Umbilical cord (tissue), 2 donors: Measurements from ENCODE around the gene KLK7. TPM values are rescaled to one million over a fixed set of nuclear protein-coding genes. Genes with fewer than 3 reads are reported as not detected.
"Not testable (repeated sequence)": the region's sequence is repeated elsewhere in the genome, so short reads cannot be mapped to it uniquely, and the experiment has no call there.

Experiments used
- DNase-seq: peaks from one replicate; pipeline ENCODE4 v3.0.0-alpha.2; 2015; ENCODE audit warnings: low spot score
- total RNA-seq: library from RNA; depleted of rRNA; stranded (reverse); fragments of >200 nt; gene quantifications from one replicate; pipeline ENCODE4 v1.2.3, GENCODE V29; 2014; ENCODE audit warnings: low replicate concordance; ENCODE audit not compliant: insufficient read depth

KLK7 gene
- total RNA-seq, 1 donor from 2014 or later, result 0.72 TPM

DNA sequence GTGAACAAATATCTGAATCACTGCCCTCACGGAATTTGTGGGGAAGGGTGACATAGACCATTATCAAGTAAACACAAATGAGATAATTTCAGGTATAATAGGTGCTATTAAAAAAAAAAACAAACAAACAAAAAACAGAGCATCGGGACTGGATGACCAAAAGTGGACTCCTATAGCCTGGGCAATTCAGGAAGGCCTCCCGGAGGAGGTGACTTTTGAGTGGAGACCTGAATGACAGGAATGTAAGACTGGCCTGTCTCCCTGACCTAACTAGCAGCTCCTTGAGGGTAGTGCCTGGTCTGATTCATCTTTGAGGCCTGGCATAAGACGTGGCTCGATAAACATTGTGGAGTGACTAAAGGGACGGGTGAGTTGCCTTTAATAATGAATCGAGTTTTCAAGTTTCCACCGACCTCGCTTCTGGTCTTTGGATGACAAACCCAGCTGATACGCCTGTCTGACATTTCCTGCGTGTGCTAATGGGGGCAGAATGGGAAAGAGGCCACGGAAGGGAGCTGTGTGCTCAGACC lies 29.0 kb upstream of the KLK7 start:
- no peak for DNase-seq

DNA sequence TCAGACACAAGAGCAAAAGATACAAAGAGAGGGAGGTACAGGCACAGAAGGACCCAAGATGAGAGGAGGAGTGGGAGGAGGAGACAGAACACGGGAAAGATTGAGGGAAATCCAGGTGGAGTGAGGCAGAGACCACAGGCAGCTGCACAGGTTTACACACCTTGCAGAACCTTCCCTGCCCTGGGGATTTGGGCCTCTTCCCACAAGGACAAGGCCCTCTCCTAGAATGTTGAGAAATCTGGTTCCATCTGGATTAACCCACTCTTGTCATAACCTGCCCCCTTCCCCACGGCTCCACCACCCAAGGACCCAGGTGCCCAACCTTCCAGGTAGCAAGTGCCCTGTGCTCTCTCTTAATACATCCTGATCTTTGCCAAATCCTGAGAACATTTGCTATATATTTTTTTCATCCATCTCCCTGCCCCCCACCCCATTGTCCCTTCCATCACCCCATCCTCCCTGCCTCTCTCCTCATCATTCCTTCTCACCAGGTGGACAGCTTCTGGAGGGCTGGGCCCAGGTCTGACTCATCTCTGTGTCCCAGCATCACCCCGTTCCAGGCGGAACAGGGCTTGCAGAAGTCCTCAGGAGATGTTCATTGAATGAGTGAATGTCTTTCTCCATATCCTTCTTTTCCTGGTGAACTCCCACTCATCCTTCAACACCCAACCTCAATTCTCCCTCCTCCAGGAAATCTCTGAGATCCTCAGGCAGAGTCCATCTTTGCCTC lies 26.5 kb upstream of the KLK7 start:
- DNase-seq, result no peak

DNA sequence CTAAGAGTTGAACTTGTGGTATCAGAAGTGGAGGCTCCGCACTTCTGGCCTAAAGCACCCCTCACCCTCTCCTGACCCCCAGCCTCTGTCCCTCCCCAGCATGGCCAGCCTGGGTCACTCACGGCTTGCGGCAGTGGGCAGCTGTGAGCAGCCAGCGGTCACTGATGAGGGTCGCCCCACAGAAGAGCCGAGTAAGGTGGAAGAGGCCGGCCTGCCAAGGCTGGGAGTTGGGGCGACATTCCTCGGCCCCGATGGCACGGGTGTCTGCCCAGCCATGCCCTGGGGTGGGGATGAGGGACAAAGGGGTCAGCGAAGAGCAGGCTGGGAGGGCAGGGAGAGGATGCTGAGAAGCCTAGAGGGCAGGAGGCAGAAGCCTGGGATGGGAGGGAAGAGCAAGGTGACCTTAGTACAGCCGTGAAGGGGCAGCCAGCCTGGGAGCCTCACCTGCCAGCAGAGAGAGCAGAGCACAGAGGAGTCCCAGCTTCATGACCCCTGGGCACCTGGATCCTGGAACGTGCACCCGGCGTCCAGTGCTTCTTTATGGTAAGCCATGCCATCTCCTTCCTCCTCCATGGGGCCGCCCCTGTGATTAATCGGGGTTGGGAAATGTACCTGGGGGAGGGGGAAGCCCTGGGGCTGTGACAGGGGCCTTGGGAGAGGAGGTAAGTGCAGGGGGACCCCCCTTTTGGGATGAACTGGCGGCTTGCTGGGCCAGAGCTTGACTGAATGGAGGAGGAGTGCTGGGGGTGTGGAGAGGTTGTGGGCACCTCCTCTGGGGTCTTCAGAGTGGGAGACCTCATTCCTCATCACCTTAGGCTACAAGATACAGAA lies 25.6 kb upstream of the KLK7 start:
- no peak for DNase-seq

DNA sequence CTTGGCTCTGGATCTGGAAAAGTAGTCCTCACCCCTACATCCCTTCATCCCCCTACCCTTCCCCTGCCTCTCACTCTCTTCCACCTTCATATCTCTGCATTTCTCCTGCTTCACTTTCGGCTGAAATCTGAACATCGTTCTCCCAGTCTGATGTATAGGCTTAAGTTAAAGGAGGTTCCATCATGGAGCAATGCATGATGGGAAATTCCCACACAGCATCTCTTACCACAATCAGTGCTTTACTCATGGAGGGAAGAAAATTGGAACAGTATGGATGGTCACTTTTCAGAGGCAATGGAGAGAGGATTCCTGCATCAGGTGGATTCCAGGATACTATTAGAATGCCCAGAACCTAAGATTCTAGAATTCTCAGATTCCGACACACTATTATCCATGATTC lies 23.8 kb upstream of the KLK7 start:
- DNase-seq, result no peak

DNA sequence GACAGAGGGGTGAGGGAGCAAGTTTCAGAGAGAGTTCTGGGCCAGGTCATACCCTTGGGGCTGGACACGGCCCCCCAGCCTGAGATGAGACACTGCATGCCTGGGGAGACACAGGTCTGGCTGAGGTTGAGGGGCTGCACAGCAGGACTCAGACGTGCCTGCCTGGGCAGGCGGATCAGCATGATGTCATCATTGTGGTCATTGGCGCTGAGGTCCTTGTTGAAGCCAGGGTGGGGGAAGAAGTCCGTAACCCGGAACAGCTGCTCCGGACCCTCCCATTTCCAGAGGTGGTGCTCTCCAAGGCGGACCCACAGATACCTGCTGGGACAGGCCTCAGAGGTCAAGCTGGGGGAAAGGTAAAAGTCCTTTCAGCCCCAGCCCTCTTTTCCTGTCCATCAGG lies 22.7 kb upstream of the KLK7 start:
- DNase-seq, result no peak

DNA sequence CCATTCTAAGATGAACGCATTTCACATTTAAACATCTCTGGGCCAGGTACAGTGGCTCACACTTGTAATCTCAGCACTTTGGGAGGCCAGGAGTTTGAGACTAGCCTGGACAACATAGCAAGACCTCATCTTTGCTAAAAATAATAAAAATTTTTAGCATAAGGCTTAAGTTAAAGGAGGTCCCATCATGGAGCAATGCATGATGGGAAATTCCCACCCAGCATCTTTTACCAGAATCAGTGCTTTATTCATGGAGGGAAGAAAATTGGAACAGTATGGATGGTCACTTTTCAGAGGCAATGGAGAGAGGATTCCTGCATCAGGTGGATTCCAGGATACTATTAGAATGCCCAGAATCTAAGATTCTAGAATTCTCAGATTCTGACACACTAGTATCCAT lies 21.5 kb upstream of the KLK7 start:
- DNase-seq, result no peak

DNA sequence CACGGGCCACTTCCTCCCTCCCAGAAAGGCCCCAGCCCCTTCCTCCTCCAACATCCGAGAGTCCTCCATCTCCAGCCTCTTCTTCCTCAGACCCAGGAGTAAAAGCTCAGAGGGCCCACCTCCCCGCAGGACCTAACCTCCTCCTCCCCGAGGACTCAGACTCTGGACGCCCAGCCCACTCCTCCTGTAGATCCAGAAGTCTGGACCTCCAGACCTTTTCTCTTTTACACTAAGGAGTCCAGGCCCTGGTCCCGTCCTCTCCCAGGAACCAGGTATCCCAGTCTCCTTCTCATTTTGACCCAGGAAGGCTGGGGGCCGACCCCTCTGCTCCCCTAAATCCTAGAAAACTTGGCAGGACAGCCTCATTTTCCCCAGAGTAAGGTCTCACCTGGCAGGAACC lies 19.6 kb upstream of the KLK7 start:
- DNase-seq, result no peak

DNA sequence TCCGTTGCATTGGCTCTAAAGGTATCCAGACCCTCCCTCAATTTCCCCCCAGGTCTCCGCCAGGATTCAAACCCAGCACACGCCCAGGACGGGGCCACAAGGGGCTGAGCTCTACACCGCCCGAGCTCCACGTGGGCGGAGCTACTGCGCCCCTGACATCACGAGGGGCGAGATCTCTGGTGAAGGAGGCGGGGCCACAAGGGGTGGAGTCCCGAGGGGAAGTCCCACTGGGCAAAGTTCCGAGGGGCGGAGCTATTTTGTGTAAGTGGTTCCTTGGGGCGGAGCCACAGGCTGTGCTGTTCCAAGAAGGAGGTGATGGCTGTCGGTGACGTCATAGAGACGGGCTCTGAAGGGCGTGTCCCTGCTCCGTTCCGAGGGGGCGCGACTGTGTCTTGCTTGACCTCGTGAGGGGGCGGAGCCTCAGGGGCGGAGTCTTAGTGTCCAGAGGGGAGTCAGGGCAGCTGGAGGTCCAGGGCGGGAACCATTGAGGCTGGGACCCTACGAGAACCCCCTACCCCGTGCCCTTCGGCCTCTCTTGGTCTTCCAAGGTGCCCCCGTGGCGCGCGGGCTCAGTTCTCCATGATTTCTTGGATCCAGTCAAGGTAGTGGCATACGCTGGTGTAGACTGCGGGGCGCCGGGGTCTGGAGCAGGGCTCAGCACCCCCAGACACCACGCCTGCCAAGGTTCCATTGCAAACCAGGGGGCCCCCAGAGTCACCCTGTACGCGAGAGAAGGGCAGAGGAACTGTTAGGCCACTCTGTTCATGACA lies 19.0 kb upstream of the KLK7 start:
- DNase-seq, result no peak

DNA sequence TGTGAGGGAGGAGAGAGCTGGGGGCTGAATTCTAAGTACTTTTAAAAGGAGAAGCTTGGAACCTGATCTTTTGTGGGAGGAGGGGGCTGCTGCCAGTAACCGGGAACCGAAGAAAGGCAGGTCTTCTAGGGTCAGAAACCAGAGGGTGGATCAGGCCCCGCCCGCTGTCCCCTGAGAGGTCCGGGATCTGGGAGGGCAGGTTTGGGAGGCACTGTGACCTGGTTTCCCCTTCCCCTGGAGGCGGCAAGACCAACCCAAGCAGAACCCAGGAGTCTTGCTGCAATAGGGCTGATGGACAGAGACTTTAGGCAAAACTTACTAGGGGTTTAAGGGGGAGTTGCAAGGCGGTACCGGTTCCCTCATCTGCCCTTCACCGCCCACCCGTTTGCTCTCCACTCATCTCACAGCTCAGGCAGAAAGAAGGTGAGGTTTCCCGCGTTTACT lies 18.4 kb upstream of the KLK7 start:
- no peak for DNase-seq

DNA sequence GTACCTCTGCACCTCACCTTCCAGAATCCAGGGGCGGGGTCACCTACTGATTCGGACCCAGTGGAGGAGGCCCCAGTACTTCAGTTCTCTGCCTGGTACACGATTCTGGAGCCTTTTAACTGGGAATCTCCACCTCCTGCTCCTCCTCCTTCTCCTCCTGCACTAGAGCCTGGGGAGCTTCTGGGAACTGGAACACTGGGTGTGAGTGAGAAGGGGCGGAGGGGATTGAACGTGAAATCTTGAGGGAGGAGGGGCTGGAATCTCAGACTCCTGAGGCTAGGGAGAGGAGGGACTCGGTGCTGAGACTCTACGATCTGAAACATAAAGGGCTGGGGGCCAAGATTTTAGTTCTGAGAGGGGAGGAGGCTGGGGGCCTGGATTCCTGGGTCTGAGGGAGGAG lies 17.8 kb upstream of the KLK7 start, which contains the start of gene KLK8:
Gene KLK8, minus strand, starts transcription at position 90 of the 400 bp plus-strand sequence. CDS start 437 bp downstream, outside the sequence.
- DNase-seq, result no peak

DNA sequence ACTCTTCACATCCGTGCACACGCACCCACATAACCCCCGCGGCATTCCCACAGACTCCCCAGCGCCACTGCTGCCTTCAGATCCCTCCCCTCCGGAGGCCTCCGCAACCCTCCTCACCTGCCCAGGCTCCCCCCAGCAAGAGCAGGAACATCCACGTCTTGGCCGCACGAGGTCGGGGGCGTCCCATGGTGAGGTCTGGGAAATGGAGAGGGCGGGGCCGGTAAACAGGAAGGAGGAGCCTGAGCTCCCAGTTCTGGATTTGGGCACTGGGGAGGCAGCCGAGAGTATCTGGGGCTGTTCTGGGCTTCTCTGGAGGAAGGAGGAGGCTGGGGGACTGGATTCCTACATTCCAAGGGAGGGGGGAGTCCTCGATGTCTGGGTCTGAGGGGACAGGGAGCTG lies 17.3 kb upstream of the KLK7 start:
- no peak for DNase-seq

DNA sequence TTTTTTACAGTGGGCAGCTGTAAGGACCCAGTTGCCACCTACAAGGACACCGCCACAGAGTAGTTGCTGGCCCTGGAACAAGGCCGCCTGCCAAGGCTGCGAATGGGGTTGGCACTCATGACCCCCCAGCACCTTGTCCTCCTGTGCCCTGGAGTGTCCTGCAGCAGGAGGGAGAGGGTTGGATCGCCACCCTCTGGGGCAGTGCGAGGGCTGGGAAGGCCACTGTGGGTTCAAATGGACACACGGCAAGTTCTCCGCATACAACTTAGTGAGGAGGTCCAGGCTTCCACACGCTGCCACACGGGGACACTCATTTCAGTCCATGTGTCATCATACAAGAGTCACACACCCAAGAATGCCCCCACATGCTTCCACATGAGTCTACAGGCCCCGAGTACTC lies 16.7 kb upstream of the KLK7 start:
- no peak for DNase-seq

DNA sequence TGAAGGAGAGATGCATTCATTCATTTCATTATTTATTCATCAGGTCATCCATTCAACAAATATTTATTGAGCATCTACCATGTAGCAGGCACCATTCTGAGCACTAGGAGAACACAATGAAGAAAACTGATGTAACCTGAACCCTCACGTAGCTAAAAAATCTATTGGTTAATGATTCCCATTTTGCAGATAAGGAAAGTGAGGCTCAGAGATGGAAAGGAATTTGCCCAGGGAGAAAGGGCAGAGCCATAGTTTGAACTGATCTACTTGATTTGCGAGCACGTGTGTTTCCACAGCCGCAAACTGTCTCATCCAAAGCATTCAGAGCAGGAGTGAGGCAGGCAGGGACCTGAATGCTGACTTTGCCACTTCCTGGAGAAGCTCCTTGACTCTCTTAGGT lies 15.0 kb upstream of the KLK7 start:
- DNase-seq, result no peak

DNA sequence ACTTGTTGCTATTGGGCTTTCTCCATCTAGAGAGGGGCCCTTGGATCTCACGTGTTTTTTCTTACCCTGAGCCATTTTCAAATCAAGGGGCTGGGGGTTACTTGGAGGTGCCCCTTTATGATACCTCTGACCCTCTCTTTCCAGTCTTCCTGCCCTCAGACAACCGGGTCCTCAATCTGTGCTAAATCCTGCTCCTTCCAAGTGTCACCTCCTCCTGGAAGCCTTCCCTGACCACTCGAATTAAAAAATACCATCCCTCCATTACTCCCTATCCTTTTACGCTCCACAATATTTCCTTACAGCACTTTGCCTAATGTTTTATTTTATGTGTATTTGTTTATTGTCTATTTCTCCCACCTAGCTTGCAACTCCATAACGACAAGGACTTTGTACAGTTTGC lies 14.3 kb upstream of the KLK7 start:
- DNase-seq, result no peak

DNA sequence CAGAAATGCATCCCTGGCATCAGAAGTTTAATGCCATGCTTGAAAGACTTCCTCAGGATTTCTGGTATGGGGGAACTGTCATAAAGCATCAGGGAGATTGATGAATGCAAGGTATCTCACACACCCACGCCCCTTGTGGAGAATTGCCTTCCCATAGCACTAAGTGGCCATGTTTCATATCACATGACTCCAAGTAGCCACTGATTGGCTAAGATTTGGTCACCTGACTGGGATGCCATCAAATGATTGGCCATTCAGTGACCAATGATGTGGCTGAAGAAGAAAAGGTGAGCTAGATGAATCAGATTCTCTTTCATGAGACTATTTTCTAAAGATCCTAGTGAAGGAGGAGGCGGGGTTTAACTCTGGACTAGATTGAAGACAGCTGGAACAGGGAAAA lies 10.4 kb upstream of the KLK7 start:
- DNase-seq, result no peak

DNA sequence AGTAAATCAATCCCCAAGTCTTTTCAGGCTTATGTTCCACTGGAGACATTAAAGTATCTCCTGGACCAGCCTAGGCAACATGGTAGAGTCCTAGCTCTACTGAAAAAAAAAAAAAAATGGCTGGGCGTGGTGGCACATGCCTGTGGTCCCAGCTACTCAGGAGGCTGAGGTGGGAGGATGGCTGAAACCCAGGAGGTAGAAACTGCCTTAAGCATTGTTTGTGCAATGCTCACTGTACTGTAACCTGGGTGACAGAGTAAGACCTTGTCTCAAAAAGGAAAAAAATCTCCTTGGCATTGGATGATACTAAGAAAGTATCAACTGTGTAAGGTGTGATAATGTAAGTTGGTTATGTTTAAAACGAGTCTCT lies 8.9 kb upstream of the KLK7 start:
- DNase-seq, result no peak

DNA sequence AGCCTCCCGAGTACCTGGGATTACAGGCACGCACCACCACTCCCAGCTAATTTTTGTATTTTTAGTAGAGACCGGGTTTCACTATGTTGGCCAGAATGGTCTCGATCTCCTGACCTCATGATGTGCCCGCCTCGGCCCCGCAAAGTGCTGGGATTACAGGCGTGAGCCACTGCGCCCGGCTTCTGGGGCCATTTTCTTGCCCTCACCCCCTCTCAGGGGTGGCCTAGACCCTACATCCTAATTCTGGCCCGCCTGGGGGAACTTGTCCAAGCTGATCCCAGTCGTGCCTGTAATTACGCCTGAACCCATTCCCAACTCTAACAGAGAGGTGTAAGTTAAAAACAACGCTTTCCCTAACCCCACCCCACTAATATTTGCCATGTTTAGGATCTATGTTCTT lies 699 bp upstream of the KLK7 start:
- not testable (repeated sequence) for DNase-seq

DNA sequence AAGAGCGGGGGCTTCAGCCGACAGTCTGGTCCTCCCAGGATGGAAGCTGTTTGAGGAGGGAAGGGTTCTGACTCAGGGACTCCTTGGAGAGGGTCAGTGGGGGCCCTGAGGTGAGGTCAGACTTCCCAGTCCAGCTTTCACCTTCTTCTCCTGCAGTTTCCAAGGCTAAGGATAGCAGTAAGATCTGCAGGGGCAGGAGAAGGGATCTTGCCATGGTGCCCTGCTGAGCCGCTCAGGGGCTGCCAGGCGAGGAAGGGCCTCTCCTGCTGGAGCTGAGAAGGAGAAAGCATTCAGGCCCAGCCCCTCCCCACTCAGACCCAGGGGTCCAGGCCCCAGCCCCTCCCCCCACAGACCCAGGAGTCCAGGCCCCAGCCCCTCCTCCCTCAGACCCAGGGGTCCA lies 1.5 kb downstream of the KLK7 start:
- no peak for DNase-seq

DNA sequence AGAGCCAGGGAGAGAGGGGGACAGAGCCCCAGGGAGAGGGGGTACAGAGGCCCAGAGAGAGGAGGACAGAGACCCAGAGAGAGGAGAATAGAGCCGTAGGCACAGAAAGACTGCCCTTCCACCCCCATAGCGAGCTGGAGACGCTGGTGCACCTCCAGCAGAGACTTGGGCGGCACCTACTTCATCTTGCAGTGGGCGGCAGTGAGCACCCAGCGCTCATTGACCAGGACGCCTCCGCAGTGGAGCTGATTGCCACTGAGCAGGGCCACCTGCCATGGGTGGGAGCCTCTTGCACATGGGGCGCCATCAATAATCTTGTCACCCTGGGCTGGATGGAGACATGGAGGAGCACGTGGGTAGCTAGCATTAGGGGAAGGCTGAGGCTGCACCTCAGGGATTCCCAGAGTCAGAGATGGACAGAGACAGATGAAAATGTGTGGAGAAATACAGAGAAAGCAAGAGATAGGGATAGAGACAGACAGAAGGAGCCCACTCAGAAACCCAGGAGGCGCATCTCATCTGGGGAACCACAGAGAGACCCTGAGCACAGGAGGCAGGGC lies 2.0 kb downstream of the KLK7 start:
- DNase-seq, result no peak

DNA sequence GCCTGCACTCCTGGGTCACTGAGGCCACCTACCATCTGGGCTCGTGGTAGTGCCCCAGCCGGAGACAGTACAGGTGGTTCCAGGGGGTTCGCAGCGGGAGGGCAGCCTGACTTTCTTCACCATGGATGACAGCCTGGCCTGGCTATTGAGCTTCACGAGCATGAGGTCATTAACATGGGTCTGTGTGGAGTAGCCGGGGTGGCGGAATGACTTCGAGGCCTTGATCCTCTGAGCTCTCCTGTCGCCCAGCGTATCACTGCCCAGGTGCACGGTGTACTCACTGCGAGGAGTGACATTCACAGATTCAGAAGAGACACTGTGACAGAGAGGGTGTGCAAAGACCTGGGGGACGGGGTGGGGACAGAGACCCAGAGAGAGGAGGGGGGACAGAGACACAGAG lies 3.5 kb downstream of the KLK7 start:
- no peak for DNase-seq

DNA sequence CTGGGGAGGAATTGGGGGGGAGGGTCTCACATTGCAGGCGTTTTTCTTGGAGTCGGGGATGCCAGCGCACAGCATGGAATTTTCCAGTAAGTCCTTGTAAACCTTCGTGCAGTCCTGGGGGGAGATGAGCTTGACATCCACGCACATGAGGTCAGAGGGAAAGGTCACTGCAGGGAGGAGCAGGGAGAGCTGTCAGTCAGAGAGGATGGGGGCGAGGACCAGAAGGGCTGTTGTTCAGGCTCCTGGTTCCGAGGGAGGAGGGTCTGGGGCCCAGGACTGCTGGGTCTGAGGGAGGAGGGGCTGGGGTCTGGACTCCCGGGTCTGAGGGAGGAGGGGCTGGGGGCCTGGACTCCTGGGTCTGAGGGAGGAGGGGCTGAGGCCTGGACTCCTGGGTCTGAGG lies 4.0 kb downstream of the KLK7 start:
- no peak for DNase-seq
